SK-N-SH (cell line): ENCODE results near the gene LSM3. TPM values are rescaled to one million over a fixed set of nuclear protein-coding genes. Genes with fewer than 3 reads are reported as not detected.

Experiments
- CTCF ChIA-PET: fragments of 300-600, 350-600 bp; formaldehyde crosslinking; extraction: SDS; loops from one replicate; lab custom pipeline; 2021; lab: Yijun Ruan, JAX
- POLR2A ChIA-PET: fragments of 350-600 bp; sonication (Branson Sonifier 250); formaldehyde crosslinking; extraction: SDS; loops from one replicate; lab custom pipeline; 2020; ENCODE audit warnings: antibody characterized with exemption, inconsistent platforms; lab: Yijun Ruan, JAX
- DNase-seq: peaks from one replicate; pipeline ENCODE4 v3.0.0; 2012
- H2AFZ ChIP-seq: fragments of 200-600 bp; sonication (generic); 2 replicates; pipeline ENCODE4 v1.8.1; 2016; ENCODE audit warnings: antibody characterized with exemption, mild to moderate bottlenecking, low read depth
- H3F3A ChIP-seq: fragments of 200-600 bp; sonication (generic); replicated peaks from 2 replicates; pipeline ENCODE3; 2016; ENCODE audit warnings: antibody characterized with exemption, mild to moderate bottlenecking; ENCODE audit not compliant: insufficient read depth
- H3K27ac ChIP-seq, 2 experiments: fragments of 200-500 bp in 1 of 2; fragments of 200-600 bp in 1 of 2; sonication (Bioruptor generic) in 1 of 2; sonication (generic), shearing (Covaris generic) in 1 of 2; 2 replicates each; pipeline versions ENCODE4 v1.5.1 to v1.6.1; 2014 to 2016; ENCODE audit warnings: low read depth in 2 of 2, inconsistent platforms in 1 of 2, low read length in 1 of 2, mild to moderate bottlenecking in 1 of 2, mixed read lengths in 1 of 2
- H3K27me3 ChIP-seq: fragments of 200-600 bp; sonication (generic), shearing (Covaris generic); 2 replicates; pipeline ENCODE4 v1.6.1; 2016; ENCODE audit warnings: mixed run types; ENCODE audit not compliant: insufficient read depth
- H3K36me3 ChIP-seq, 2 experiments: fragments of 200-500 bp in 1 of 2; fragments of 200-600 bp in 1 of 2; sonication (Bioruptor generic) in 1 of 2; sonication (generic) in 1 of 2; replicated peaks in 1 of 2; 2 replicates each; pipeline versions ENCODE3 to v1.5.1; 2014 to 2016; ENCODE audit warnings: low read length in 1 of 2, mild to moderate bottlenecking in 1 of 2; ENCODE audit not compliant: insufficient read depth in 2 of 2, control insufficient read depth in 1 of 2
- H3K4me1 ChIP-seq, 2 experiments: fragments of 200-500 bp in 1 of 2; fragments of 200-600 bp in 1 of 2; sonication (Bioruptor generic) in 1 of 2; sonication (generic), shearing (Covaris generic) in 1 of 2; 2 replicates each; pipeline versions ENCODE4 v1.5.1 to v1.6.1; 2014 to 2016; ENCODE audit warnings: low read depth in 1 of 2, low read length in 1 of 2, mixed run types in 1 of 2; ENCODE audit not compliant: insufficient read depth in 2 of 2, control insufficient read depth in 1 of 2
- H3K4me2 ChIP-seq: fragments of 200-600 bp; sonication (generic), shearing (Covaris generic); 2 replicates; pipeline ENCODE4 v1.6.1; 2017; ENCODE audit warnings: mixed run types
- H3K4me3 ChIP-seq, 2 experiments: fragments of 200-500 bp in 1 of 2; fragments of 200-600 bp in 1 of 2; sonication (Bioruptor generic) in 1 of 2; sonication (generic), shearing (Covaris generic) in 1 of 2; 2 replicates each; pipeline versions ENCODE4 v1.5.1 to v1.8.1; 2014 to 2016; ENCODE audit warnings: low read depth in 2 of 2, inconsistent platforms in 1 of 2, low read length in 1 of 2, mild to moderate bottlenecking in 1 of 2, mixed read lengths in 1 of 2, moderate library complexity in 1 of 2
- H3K79me2 ChIP-seq: fragments of 200-600 bp; sonication (generic); 2 replicates; pipeline ENCODE4 v1.8.1; 2017; ENCODE audit warnings: mild to moderate bottlenecking; ENCODE audit not compliant: insufficient read depth
- H3K9ac ChIP-seq: fragments of 200-600 bp; sonication (generic); 2 replicates; pipeline ENCODE4 v1.6.1; 2017; ENCODE audit warnings: mixed run types
- H3K9me2 ChIP-seq: fragments of 200-600 bp; sonication (generic); 2 replicates; pipeline ENCODE4 v1.6.1; 2017; ENCODE audit warnings: mixed run types
- H3K9me3 ChIP-seq: fragments of 200-600 bp; sonication (generic); 2 replicates; pipeline ENCODE4 v1.6.1; 2017; ENCODE audit warnings: mixed run types, mild to moderate bottlenecking, moderate library complexity
- H4K20me1 ChIP-seq: fragments of 200-600 bp; sonication (generic); 2 replicates; pipeline ENCODE4 v1.6.1; 2017; ENCODE audit warnings: mild to moderate bottlenecking, mixed run types; ENCODE audit not compliant: insufficient read depth
- CTCF ChIP-seq: fragments of 200-600 bp; sonication (generic); IDR thresholded peaks from 2 replicates; pipeline ENCODE4 v1.6.1; 2017; ENCODE audit warnings: antibody characterized with exemption, mild to moderate bottlenecking, moderate library complexity
- EZH2phosphoT487 ChIP-seq: fragments of 200-600 bp; sonication (generic); IDR thresholded peaks from 2 replicates; pipeline ENCODE4 v1.6.1; 2017; ENCODE audit warnings: low read depth, mixed run types, mild to moderate bottlenecking, antibody characterized with exemption, moderate library complexity, borderline replicate concordance
- FOSL2 ChIP-seq: IDR thresholded peaks from 2 replicates; pipeline ENCODE4 v1.4.0; 2012; ENCODE audit warnings: low read depth, mild to moderate bottlenecking, moderate library complexity, borderline replicate concordance
- FOXM1 ChIP-seq: IDR thresholded peaks from 2 replicates; pipeline ENCODE4 v1.4.0; 2012; ENCODE audit warnings: low read depth, mild to moderate bottlenecking
- GATA2 ChIP-seq: sonication (generic); formaldehyde crosslinking; IDR thresholded peaks from 2 replicates; pipeline ENCODE4 v1.5.0; 2020; ENCODE audit warnings: mild to moderate bottlenecking, missing genetic modification reagents
- IRF3 ChIP-seq: fragments of 150-350 bp; IDR thresholded peaks from 2 replicates; pipeline ENCODE4 v1.6.1; 2016; ENCODE audit warnings: mild to moderate bottlenecking, low read depth, low read length
- MEF2A ChIP-seq: IDR thresholded peaks from 2 replicates; pipeline ENCODE4 v1.4.0; 2012; ENCODE audit warnings: low read depth, borderline replicate concordance
- NFIC ChIP-seq: IDR thresholded peaks from 2 replicates; pipeline ENCODE4 v1.4.0; 2012; ENCODE audit warnings: borderline replicate concordance
- NRF1 ChIP-seq: IDR thresholded peaks from 2 replicates; pipeline ENCODE4 v1.6.1; 2012; ENCODE audit warnings: low read depth, mild to moderate bottlenecking, low read length
- PBX3 ChIP-seq: IDR thresholded peaks from 2 replicates; pipeline ENCODE4; 2012
- POLR2AphosphoS5 ChIP-seq: IDR thresholded peaks from 2 replicates; pipeline ENCODE4 v1.6.1; 2012; ENCODE audit warnings: low read depth, low read length
- RCOR1 ChIP-seq: fragments of 150-350 bp; IDR thresholded peaks from 2 replicates; pipeline ENCODE4 v1.6.1; 2017; ENCODE audit warnings: antibody characterized with exemption, low read length
- REST ChIP-seq: IDR thresholded peaks from 2 replicates; pipeline ENCODE4 v1.6.1; 2012; ENCODE audit warnings: mild to moderate bottlenecking, low read depth, low read length, moderate library complexity
- SIN3A ChIP-seq: IDR thresholded peaks from 2 replicates; pipeline ENCODE4 v1.6.1; 2012; ENCODE audit warnings: low read depth, mild to moderate bottlenecking, low read length, moderate library complexity, borderline replicate concordance
- TAF1 ChIP-seq: IDR thresholded peaks from 2 replicates; pipeline ENCODE4 v1.6.1; 2012; ENCODE audit warnings: low read depth, mild to moderate bottlenecking, low read length, moderate library complexity, borderline replicate concordance
- TCF12 ChIP-seq: IDR thresholded peaks from 2 replicates; pipeline ENCODE4 v1.4.0; 2012
- USF1 ChIP-seq: IDR thresholded peaks from 2 replicates; pipeline ENCODE4 v1.4.0; 2012; ENCODE audit warnings: low read depth, borderline replicate concordance
- USF2 ChIP-seq: fragments of 150-350 bp; IDR thresholded peaks from 2 replicates; pipeline ENCODE4 v1.6.1; 2017; ENCODE audit warnings: antibody characterized with exemption, low read length, low read depth, borderline replicate concordance
- YY1 ChIP-seq: IDR thresholded peaks from 2 replicates; pipeline ENCODE4 v1.4.0; 2012; ENCODE audit warnings: low read depth, mild to moderate bottlenecking
- ZBTB33 ChIP-seq: IDR thresholded peaks from 2 replicates; pipeline ENCODE4 v1.4.0; 2012; ENCODE audit warnings: low read depth, borderline replicate concordance
- WGBS: methylation state at CpG from one replicate; pipeline ENCODE4 v1.1.6; 2017; ENCODE audit warnings: low lambda C conversion rate; 5-methylcytosine and 5-hydroxymethylcytosine counted together
- polyA plus RNA-seq, 3 experiments: library from polyadenylated mRNA; depleted of rRNA; stranded (reverse); fragments of >200 nt; gene quantifications; 2 replicates each; pipeline ENCODE4 v1.2.3, GENCODE V29; 2012

LSM3 gene
- polyA plus RNA-seq, 1 of the 3 experiments (the other 2 are of a cell fraction) = 5.1 TPM

GRCh38 chr3:14132689-14133088 is 45.9 kb upstream of the LSM3 start:
- Histone ChIP-seq H3K9me2 (no peaks in the 10 kb centered on the region), H3K36me3 (peaks cover 40 to 93% of the 10 kb centered on the region in 2 experiments), H2AFZ (no peak overlapping the region), H3K27ac (no peak overlapping the region), H3K4me1 (no peaks in the 10 kb centered on the region; a peak in 1 of 4 replicates), H3K4me3 (no peak overlapping the region), H3K79me2 (peaks cover 31% of the 10 kb centered on the region), H3K27me3 (no peaks in the 10 kb centered on the region), H3K4me2 (no peak overlapping the region), H3F3A (peaks cover 2% of the 10 kb centered on the region), H3K9me3 (no peaks in the 10 kb centered on the region), H4K20me1 (peaks cover 18% of the 10 kb centered on the region), H3K9ac (no peak overlapping the region)
- ChIA-PET CTCF (interaction anchor here (0.7 kb wide), 1 partner anchor 19 kb away, joined by 3 read pairs; no protein-coding TSS in a partner anchor), POLR2A (no interaction called here)
- no peak for DNase-seq
- 96% methylated on average over 3 of the region's 6 CpGs for WGBS
- TF ChIP-seq FOSL2 (no peak), TAF1 (no peak), POLR2AphosphoS5 (no peak), CTCF (no peak), SIN3A (no peak), USF2 (no peak), RCOR1 (no peak), REST (no peak), IRF3 (no peak), TCF12 (no peak), NFIC (no peak), MEF2A (no peak), GATA2 (CRISPR knock-in tag) (no peak), FOXM1 (no peak), NRF1 (no peak), ZBTB33 (no peak), USF1 (no peak), EZH2phosphoT487 (no peak), YY1 (no peak), PBX3 (no peak)
